Measurements from ENCODE around the gene CAMK1D. TPM values are rescaled to one million over a fixed set of nuclear protein-coding genes. Genes with fewer than 3 reads are reported as not detected.

Gene CAMK1D
- total RNA-seq, 3 donors from 2014 or later (not counting 1 experiment from before 2014, with no cell fraction given): 44.2 to 56.4 (median 49.7) TPM

- intact Hi-C loops (cut with micrococcal nuclease): no loop called here
- WGBS (ENCODE audit: insufficient coverage): 90% methylated on average over 23 of the region's 24 CpGs
- H3K4me1 ChIP-seq (ENCODE audit: control insufficient read depth, insufficient read depth, low read length): peaks cover 6% of the 10 kb centered on the region
Observed at GRCh38 chr10:12405342-12406320, 56.3 kb downstream of the CAMK1D start.

GRCh38 chr10:12406764-12407400 is 57.5 kb downstream of the CAMK1D start:
- no peak for TF ChIP-seq CTCF (IDR thresholded peaks at IDR 0.05)
- ATAC-seq (no peak), DNase-seq (no peak)
- peaks cover 6% of the 10 kb centered on the region for H3K4me1 ChIP-seq (ENCODE audit: control insufficient read depth, insufficient read depth, low read length)
- no peak overlapping the region for H3K4me3 ChIP-seq (ENCODE audit: low read length)
- H3K36me3 ChIP-seq (ENCODE audit: control insufficient read depth, insufficient read depth, low read length): no peaks in the 10 kb centered on the region
- Mint-ChIP-seq H3K36me3 (no peaks in the 10 kb centered on the region), H3K9me3 (no peaks in the 10 kb centered on the region), H3K4me1 (peaks cover 26 to 34% of the 10 kb centered on the region in 2 donors), H3K27ac (no peak overlapping the region), H3K4me3 (no peak overlapping the region), H3K27me3 (ENCODE audit: low read depth in 2 of 2) (no peaks in the 10 kb centered on the region)
- H3K9me3 ChIP-seq (ENCODE audit: control insufficient read depth, insufficient read depth, low read length): no peaks in the 10 kb centered on the region
- intact Hi-C loops (cut with micrococcal nuclease): no loop called here
- H3K27me3 ChIP-seq (ENCODE audit: control insufficient read depth, insufficient read depth, low read length): no peaks in the 10 kb centered on the region
- 94% methylated on average over 9 of the region's 9 CpGs for WGBS (ENCODE audit: insufficient coverage)
- H3K27ac ChIP-seq (ENCODE audit: low read length): no peak overlapping the region

More at GRCh38 chr10:12405342-12406320, 56.3 kb downstream of the CAMK1D start:
- no peak overlapping the region for H3K27ac ChIP-seq (ENCODE audit: low read length)
- H3K27ac Mint-ChIP-seq: no peak overlapping the region
- H3K9me3 Mint-ChIP-seq: no peaks in the 10 kb centered on the region
- H3K36me3 Mint-ChIP-seq: no peaks in the 10 kb centered on the region
- no peak for TF ChIP-seq CTCF (IDR thresholded peaks at IDR 0.05)
- no peaks in the 10 kb centered on the region for H3K27me3 ChIP-seq (ENCODE audit: control insufficient read depth, insufficient read depth, low read length)
- no peak overlapping the region for H3K4me3 ChIP-seq (ENCODE audit: low read length)
- H3K27me3 Mint-ChIP-seq (ENCODE audit: low read depth in 2 of 2): no peaks in the 10 kb centered on the region
- H3K36me3 ChIP-seq (ENCODE audit: control insufficient read depth, insufficient read depth, low read length): no peaks in the 10 kb centered on the region
- H3K9me3 ChIP-seq (ENCODE audit: control insufficient read depth, insufficient read depth, low read length): no peaks in the 10 kb centered on the region
- DNase-seq (no peak), ATAC-seq (no peak)
- no peak overlapping the region for H3K4me3 Mint-ChIP-seq
- H3K4me1 Mint-ChIP-seq: peaks cover 26 to 34% of the 10 kb centered on the region in 2 donors

GRCh38 chr10:12408472-12408871 is 59.1 kb downstream of the CAMK1D start:
- Mint-ChIP-seq H3K4me1 (peaks cover 29 to 38% of the 10 kb centered on the region in 2 donors), H3K9me3 (peaks cover 3% of the 10 kb centered on the region in 2 donors), H3K27ac (no peak overlapping the region), H3K27me3 (ENCODE audit: low read depth in 2 of 2) (no peaks in the 10 kb centered on the region), H3K36me3 (no peaks in the 10 kb centered on the region), H3K4me3 (no peak overlapping the region)
- WGBS (ENCODE audit: insufficient coverage): 96% methylated on average over 8 of the region's 8 CpGs
- TF ChIP-seq CTCF (IDR thresholded peaks at IDR 0.05): no peak
- ATAC-seq (no peak), DNase-seq (no peak)
- H3K27me3 ChIP-seq (ENCODE audit: control insufficient read depth, insufficient read depth, low read length): no peaks in the 10 kb centered on the region
- H3K36me3 ChIP-seq (ENCODE audit: control insufficient read depth, insufficient read depth, low read length): no peaks in the 10 kb centered on the region
- no peak overlapping the region for H3K27ac ChIP-seq (ENCODE audit: low read length)
- intact Hi-C loops (cut with micrococcal nuclease): no loop called here
- H3K9me3 ChIP-seq (ENCODE audit: control insufficient read depth, insufficient read depth, low read length): no peaks in the 10 kb centered on the region
- peaks cover 15% of the 10 kb centered on the region for H3K4me1 ChIP-seq (ENCODE audit: control insufficient read depth, insufficient read depth, low read length)
- no peak overlapping the region for H3K4me3 ChIP-seq (ENCODE audit: low read length)
